OCI-LY7 (cell line): ENCODE measurements around the gene ATP8B4. TPM values are rescaled to one million over a fixed set of nuclear protein-coding genes. Genes with fewer than 3 reads are reported as not detected.

Source experiments
- BruUV-seq: library from RNA; stranded (reverse); fragments of 400-500 nt; replicated peaks from 2 replicates; lab custom pipeline; 2021; lab: Mats Ljungman, UMichigan
- CTCF ChIA-PET: fragments of 300-600 bp; sonication (Branson Sonifier 250); formaldehyde crosslinking; loops from one replicate; lab custom pipeline; 2022; ENCODE audit warnings: antibody characterized with exemption; ENCODE audit not compliant: unreplicated experiment; lab: Charles Lee
- POLR2A ChIA-PET: fragments of 300-600 bp; sonication (Branson Sonifier 250); formaldehyde crosslinking; loops from one replicate; lab custom pipeline; 2022; ENCODE audit warnings: antibody characterized with exemption; lab: Charles Lee
- DNase-seq: peaks from one replicate; pipeline ENCODE4 v3.0.0-alpha.2; 2015; ENCODE audit warnings: low spot score
- H2AFZ ChIP-seq: fragments of 200-600 bp; sonication (generic), shearing (Covaris generic); 2 replicates; pipeline ENCODE4 v1.6.1; 2014; ENCODE audit warnings: mild to moderate bottlenecking, antibody characterized with exemption, low read length, moderate library complexity
- H3K27ac ChIP-seq: fragments of 200-600 bp; sonication (generic); 2 replicates; pipeline ENCODE4 v1.5.1; 2014; ENCODE audit warnings: mixed run types, low read depth, mild to moderate bottlenecking, moderate library complexity, low read length, inconsistent platforms; ENCODE audit not compliant: poor library complexity, severe bottlenecking
- H3K36me3 ChIP-seq: fragments of 200-600 bp; sonication (generic); 2 replicates; pipeline ENCODE4 v1.6.1; 2014; ENCODE audit warnings: mild to moderate bottlenecking, antibody characterized with exemption, low read length, moderate library complexity, mixed read lengths; ENCODE audit not compliant: insufficient read depth
- H3K4me1 ChIP-seq: fragments of 200-600 bp; sonication (generic); 2 replicates; pipeline ENCODE4 v1.5.1; 2014; ENCODE audit warnings: mild to moderate bottlenecking, low read length; ENCODE audit not compliant: insufficient read depth, poor library complexity, severe bottlenecking
- H3K4me2 ChIP-seq: fragments of 200-600 bp; sonication (generic); 2 replicates; pipeline ENCODE4 v1.6.1; 2014; ENCODE audit warnings: mild to moderate bottlenecking, low read length
- H3K4me3 ChIP-seq: fragments of 200-600 bp; sonication (generic); 2 replicates; pipeline ENCODE4 v1.5.1; 2014; ENCODE audit warnings: mild to moderate bottlenecking, low read depth, low read length; ENCODE audit not compliant: poor library complexity, severe bottlenecking
- H3K79me2 ChIP-seq: fragments of 200-600 bp; sonication (generic); 2 replicates; pipeline ENCODE4 v1.6.1; 2016; ENCODE audit warnings: low read depth, mild to moderate bottlenecking, low read length, moderate library complexity, mixed read lengths; ENCODE audit not compliant: insufficient read depth
- H3K9me2 ChIP-seq: fragments of 200-600 bp; sonication (generic); 2 replicates; pipeline ENCODE4 v1.6.1; 2016; ENCODE audit warnings: mild to moderate bottlenecking, low read length, mixed read lengths; ENCODE audit not compliant: insufficient read depth
- H3K9me3 ChIP-seq: fragments of 200-600 bp; sonication (generic); 2 replicates; pipeline ENCODE4 v1.6.1; 2014; ENCODE audit warnings: mild to moderate bottlenecking, mixed run types, low read length, mixed read lengths
- H4K20me1 ChIP-seq: fragments of 200-600 bp; sonication (generic); 2 replicates; pipeline ENCODE4 v1.6.1; 2014; ENCODE audit warnings: mild to moderate bottlenecking, antibody characterized with exemption, low read length, moderate library complexity, mixed read lengths; ENCODE audit not compliant: insufficient read depth
- CTCF ChIP-seq: fragments of 200-600 bp; sonication (generic); conservative IDR thresholded peaks from 2 replicates; pipeline ENCODE4 v1.5.1; 2014; ENCODE audit warnings: mild to moderate bottlenecking, antibody characterized with exemption, low read length, moderate library complexity, mixed read lengths
- EZH2phosphoT487 ChIP-seq: fragments of 200-600 bp; sonication (generic); IDR thresholded peaks from 2 replicates; pipeline ENCODE4 v1.6.1; 2018; ENCODE audit warnings: low read depth, borderline replicate concordance, mild to moderate bottlenecking, mixed run types, antibody characterized with exemption, low read length, moderate library complexity, mixed read lengths
- intact Hi-C: fragments of 100-400 bp; cut with micrococcal nuclease; formaldehyde crosslinking; loops from one replicate; pipeline ENCODE4 v1.10.0; 2022; ENCODE audit not compliant: unreplicated experiment
- total RNA-seq, 2 experiments: library from RNA; depleted of rRNA in 1 of 2; stranded (reverse); fragments of >200 nt in 1 of 2; shearing (Covaris generic) in 1 of 2; gene quantifications; 2 replicates each; pipeline ENCODE4 v1.2.3, GENCODE V29; 2014 to 2022

ATP8B4 gene
- total RNA-seq, 2 experiments from 2014 or later: not detected

DNA sequence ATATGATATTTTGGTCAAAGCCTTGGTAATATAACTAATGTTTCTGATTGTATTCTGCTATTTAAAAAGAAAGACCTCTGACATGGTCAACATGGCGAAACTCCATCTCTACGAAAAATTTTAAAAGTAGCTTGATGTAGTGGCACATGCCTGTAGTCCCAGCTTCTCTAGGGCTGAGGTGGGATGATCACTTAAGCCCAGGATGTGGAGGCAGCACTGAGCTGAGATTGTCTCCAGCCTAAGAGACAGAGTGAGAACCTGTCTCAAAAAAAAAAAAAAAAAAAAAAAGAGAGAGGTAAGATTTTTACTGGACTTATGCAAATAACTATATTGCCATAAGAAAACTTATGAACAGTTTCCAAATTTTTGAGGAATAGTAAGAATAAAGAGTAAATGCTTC lies 32.4 kb upstream of the ATP8B4 start:
- Histone ChIP-seq H3K4me2 (no peak overlapping the region), H3K36me3 (no peaks in the 10 kb centered on the region), H3K4me1 (no peaks in the 10 kb centered on the region), H3K9me2 (no peaks in the 10 kb centered on the region), H3K9me3 (no peaks in the 10 kb centered on the region), H2AFZ (no peak overlapping the region), H3K4me3 (no peak overlapping the region), H3K27ac (no peak overlapping the region), H3K79me2 (no peaks in the 10 kb centered on the region), H4K20me1 (no peaks in the 10 kb centered on the region)
- no peak for DNase-seq
- ChIA-PET CTCF (no interaction called here), POLR2A (interaction anchor here (0.6 kb wide), 1 partner anchor 863 kb away, joined by 4 read pairs; no protein-coding TSS in a partner anchor)
- intact Hi-C loops: no loop called here
- no peak for TF ChIP-seq CTCF
- no peak for TF ChIP-seq EZH2phosphoT487
- BruUV-seq: no TSS peak

DNA sequence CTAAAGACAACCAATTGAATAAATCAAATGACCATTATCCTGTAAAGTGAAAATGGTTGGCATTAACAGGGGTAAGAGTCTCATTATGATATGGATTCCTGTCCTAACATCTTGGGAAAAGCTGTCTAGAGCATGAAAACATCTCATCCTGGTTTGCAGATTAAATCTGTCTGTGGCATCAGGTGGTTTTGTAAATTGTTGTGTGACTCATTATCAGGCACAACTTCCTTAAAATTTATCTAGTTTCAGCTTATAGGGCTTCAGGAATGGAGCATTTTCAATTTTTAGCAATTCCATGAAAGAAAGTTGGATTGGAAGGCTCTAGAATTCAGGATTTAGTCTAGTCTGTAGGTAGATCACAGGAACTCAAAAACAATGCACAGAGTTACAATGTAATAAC lies 31.8 kb upstream of the ATP8B4 start:
- H3K79me2 ChIP-seq: no peaks in the 10 kb centered on the region
- no peak for DNase-seq
- H3K9me2 ChIP-seq: no peaks in the 10 kb centered on the region
- ChIA-PET CTCF (interaction anchor here (0.6 kb wide), 1 partner anchor 57 kb away, joined by 3 read pairs; no protein-coding TSS in a partner anchor), POLR2A (interaction anchor here (0.6 kb wide), 3 partner anchors 433 to 1107 kb away, joined by 3 to 4 read pairs (median 3); no protein-coding TSS in a partner anchor)
- H3K4me1 ChIP-seq: no peaks in the 10 kb centered on the region
- TF ChIP-seq CTCF: no peak
- TF ChIP-seq EZH2phosphoT487: no peak
- no peak overlapping the region for H3K27ac ChIP-seq
- no peaks in the 10 kb centered on the region for H3K9me3 ChIP-seq
- no peak overlapping the region for H3K4me2 ChIP-seq
- H3K36me3 ChIP-seq: no peaks in the 10 kb centered on the region
- no TSS peak for BruUV-seq
- no peak overlapping the region for H3K4me3 ChIP-seq
- intact Hi-C loops: no loop called here
- H2AFZ ChIP-seq: no peak overlapping the region
- no peaks in the 10 kb centered on the region for H4K20me1 ChIP-seq

GRCh38 chr15:50150349-50150748 lies 31.3 kb upstream of the ATP8B4 start:
- H3K4me3 ChIP-seq: no peak overlapping the region
- ChIA-PET CTCF (no interaction called here), POLR2A (no interaction called here)
- no peaks in the 10 kb centered on the region for H3K79me2 ChIP-seq
- no peak overlapping the region for H3K4me2 ChIP-seq
- BruUV-seq: no TSS peak
- no peaks in the 10 kb centered on the region for H3K36me3 ChIP-seq
- no peak overlapping the region for H2AFZ ChIP-seq
- intact Hi-C loops: no loop called here
- H3K27ac ChIP-seq: no peak overlapping the region
- no peaks in the 10 kb centered on the region for H3K4me1 ChIP-seq
- H3K9me2 ChIP-seq: no peaks in the 10 kb centered on the region
- DNase-seq: no peak
- no peak for TF ChIP-seq EZH2phosphoT487
- no peak for TF ChIP-seq CTCF
- H4K20me1 ChIP-seq: no peaks in the 10 kb centered on the region
- H3K9me3 ChIP-seq: no peaks in the 10 kb centered on the region
